D721Med (cell line): Measurements from ENCODE around the gene AIG1.

Experiments used
- DNase-seq: peaks from one replicate; pipeline ENCODE4 v3.0.0; 2011; ENCODE audit warnings: low spot score; ENCODE audit not compliant: insufficient read length
- FAIRE-seq: peaks from 2 replicates; lab custom pipeline; 2011; peaks lifted over from hg19 to GRCh38; lab: Jason Lieb, UNC
- CTCF ChIP-seq: IDR thresholded peaks from 2 replicates; pipeline ENCODE4 v1.5.1; 2012; ENCODE audit warnings: mild to moderate bottlenecking, control low read depth; ENCODE audit not compliant: insufficient read depth; ENCODE audit errors: missing control alignments

Gene AIG1

GRCh38 chr6:143328876-143329275 is 268.2 kb downstream of the AIG1 start:
- no peak for DNase-seq
- no peak for TF ChIP-seq CTCF
- FAIRE-seq = no peak

GRCh38 chr6:143329323-143329722 is 268.6 kb downstream of the AIG1 start:
- no peak for TF ChIP-seq CTCF
- DNase-seq (no peak), FAIRE-seq (no peak)

- FAIRE-seq (no peak), DNase-seq (no peak)
- TF ChIP-seq CTCF = no peak
Measured at GRCh38 chr6:143331362-143331761, 270.7 kb downstream of the AIG1 start.

- no peak for TF ChIP-seq CTCF
- no peak for DNase-seq
- FAIRE-seq = no peak
Measured at GRCh38 chr6:143332153-143332845, 271.6 kb downstream of the AIG1 start.

- TF ChIP-seq CTCF = no peak
- no peak for DNase-seq
- FAIRE-seq = no peak
Measured at GRCh38 chr6:143333081-143333480, 272.4 kb downstream of the AIG1 start.

- no peak for DNase-seq
- TF ChIP-seq CTCF = no peak
- FAIRE-seq = no peak
Measured at GRCh38 chr6:143333749-143334520, 273.2 kb downstream of the AIG1 start.

- FAIRE-seq (no peak), DNase-seq (no peak)
- no peak for TF ChIP-seq CTCF
Measured at GRCh38 chr6:143335865-143336264, 275.2 kb downstream of the AIG1 start.
